Ovary (tissue), 3 donors: Measurements from ENCODE around the gene EBF3.

Experiments used
- CTCF ChIP-seq, 3 donors: fragments of 450-650 bp in 2 of 3; fragments of 200-600 bp in 1 of 3; IDR thresholded peaks; one replicate each; pipeline versions ENCODE4 v1.5.1 to v1.8.0; 2016 to 2022; ENCODE audit warnings: antibody characterized with exemption in 3 of 3, mild to moderate bottlenecking in 1 of 3
- EP300 ChIP-seq: sonication (generic); formaldehyde crosslinking; IDR thresholded peaks from one replicate; pipeline ENCODE4 v1.6.1; 2017; ENCODE audit warnings: antibody characterized with exemption
- donor health status: DM: no; HTN: no; CAD: no.

GRCh38 chr10:129910861-129911260 lies 53.2 kb downstream of the EBF3 start:
- no peak for TF ChIP-seq CTCF (IDR thresholded peaks at IDR 0.05)
- no peak for TF ChIP-seq EP300
